SK-N-SH (cell line): ENCODE results near the gene ITPRID1. TPM values are rescaled to one million over a fixed set of nuclear protein-coding genes. Genes with fewer than 3 reads are reported as not detected.

Experiments used
- CTCF ChIA-PET: fragments of 300-600, 350-600 bp; formaldehyde crosslinking; extraction: SDS; loops from one replicate; lab custom pipeline; 2021; lab: Yijun Ruan, JAX
- POLR2A ChIA-PET: fragments of 350-600 bp; sonication (Branson Sonifier 250); formaldehyde crosslinking; extraction: SDS; loops from one replicate; lab custom pipeline; 2020; ENCODE audit warnings: antibody characterized with exemption, inconsistent platforms; lab: Yijun Ruan, JAX
- DNase-seq: peaks from one replicate; pipeline ENCODE4 v3.0.0; 2012
- H2AFZ ChIP-seq: fragments of 200-600 bp; sonication (generic); 2 replicates; pipeline ENCODE4 v1.8.1; 2016; ENCODE audit warnings: antibody characterized with exemption, mild to moderate bottlenecking, low read depth
- H3F3A ChIP-seq: fragments of 200-600 bp; sonication (generic); replicated peaks from 2 replicates; pipeline ENCODE3; 2016; ENCODE audit warnings: antibody characterized with exemption, mild to moderate bottlenecking; ENCODE audit not compliant: insufficient read depth
- H3K27ac ChIP-seq, 2 experiments: fragments of 200-500 bp in 1 of 2; fragments of 200-600 bp in 1 of 2; sonication (Bioruptor generic) in 1 of 2; sonication (generic), shearing (Covaris generic) in 1 of 2; 2 replicates each; pipeline versions ENCODE4 v1.5.1 to v1.6.1; 2014 to 2016; ENCODE audit warnings: low read depth in 2 of 2, inconsistent platforms in 1 of 2, low read length in 1 of 2, mild to moderate bottlenecking in 1 of 2, mixed read lengths in 1 of 2
- H3K27me3 ChIP-seq: fragments of 200-600 bp; sonication (generic), shearing (Covaris generic); 2 replicates; pipeline ENCODE4 v1.6.1; 2016; ENCODE audit warnings: mixed run types; ENCODE audit not compliant: insufficient read depth
- H3K36me3 ChIP-seq, 2 experiments: fragments of 200-500 bp in 1 of 2; fragments of 200-600 bp in 1 of 2; sonication (Bioruptor generic) in 1 of 2; sonication (generic) in 1 of 2; replicated peaks in 1 of 2; 2 replicates each; pipeline versions ENCODE3 to v1.5.1; 2014 to 2016; ENCODE audit warnings: low read length in 1 of 2, mild to moderate bottlenecking in 1 of 2; ENCODE audit not compliant: insufficient read depth in 2 of 2, control insufficient read depth in 1 of 2
- H3K4me1 ChIP-seq, 2 experiments: fragments of 200-500 bp in 1 of 2; fragments of 200-600 bp in 1 of 2; sonication (Bioruptor generic) in 1 of 2; sonication (generic), shearing (Covaris generic) in 1 of 2; 2 replicates each; pipeline versions ENCODE4 v1.5.1 to v1.6.1; 2014 to 2016; ENCODE audit warnings: low read depth in 1 of 2, low read length in 1 of 2, mixed run types in 1 of 2; ENCODE audit not compliant: insufficient read depth in 2 of 2, control insufficient read depth in 1 of 2
- H3K4me2 ChIP-seq: fragments of 200-600 bp; sonication (generic), shearing (Covaris generic); 2 replicates; pipeline ENCODE4 v1.6.1; 2017; ENCODE audit warnings: mixed run types
- H3K4me3 ChIP-seq, 2 experiments: fragments of 200-500 bp in 1 of 2; fragments of 200-600 bp in 1 of 2; sonication (Bioruptor generic) in 1 of 2; sonication (generic), shearing (Covaris generic) in 1 of 2; 2 replicates each; pipeline versions ENCODE4 v1.5.1 to v1.8.1; 2014 to 2016; ENCODE audit warnings: low read depth in 2 of 2, inconsistent platforms in 1 of 2, low read length in 1 of 2, mild to moderate bottlenecking in 1 of 2, mixed read lengths in 1 of 2, moderate library complexity in 1 of 2
- H3K79me2 ChIP-seq: fragments of 200-600 bp; sonication (generic); 2 replicates; pipeline ENCODE4 v1.8.1; 2017; ENCODE audit warnings: mild to moderate bottlenecking; ENCODE audit not compliant: insufficient read depth
- H3K9ac ChIP-seq: fragments of 200-600 bp; sonication (generic); 2 replicates; pipeline ENCODE4 v1.6.1; 2017; ENCODE audit warnings: mixed run types
- H3K9me2 ChIP-seq: fragments of 200-600 bp; sonication (generic); 2 replicates; pipeline ENCODE4 v1.6.1; 2017; ENCODE audit warnings: mixed run types
- H3K9me3 ChIP-seq: fragments of 200-600 bp; sonication (generic); 2 replicates; pipeline ENCODE4 v1.6.1; 2017; ENCODE audit warnings: mixed run types, mild to moderate bottlenecking, moderate library complexity
- H4K20me1 ChIP-seq: fragments of 200-600 bp; sonication (generic); 2 replicates; pipeline ENCODE4 v1.6.1; 2017; ENCODE audit warnings: mild to moderate bottlenecking, mixed run types; ENCODE audit not compliant: insufficient read depth
- CHD2 ChIP-seq: fragments of 150-350 bp; IDR thresholded peaks from 2 replicates; pipeline ENCODE4 v1.6.1; 2018; ENCODE audit warnings: low read length; ENCODE audit not compliant: partially characterized antibody
- CTCF ChIP-seq: fragments of 200-600 bp; sonication (generic); IDR thresholded peaks from 2 replicates; pipeline ENCODE4 v1.6.1; 2017; ENCODE audit warnings: antibody characterized with exemption, mild to moderate bottlenecking, moderate library complexity
- EP300 ChIP-seq, 2 experiments: IDR thresholded peaks; 2 replicates each; pipeline versions ENCODE4 v1.4.0 to v1.6.1; 2012; ENCODE audit warnings: borderline replicate concordance in 1 of 2, low read depth in 1 of 2, low read length in 1 of 2
- EZH2phosphoT487 ChIP-seq: fragments of 200-600 bp; sonication (generic); IDR thresholded peaks from 2 replicates; pipeline ENCODE4 v1.6.1; 2017; ENCODE audit warnings: low read depth, mixed run types, mild to moderate bottlenecking, antibody characterized with exemption, moderate library complexity, borderline replicate concordance
- FOSL2 ChIP-seq: IDR thresholded peaks from 2 replicates; pipeline ENCODE4 v1.4.0; 2012; ENCODE audit warnings: low read depth, mild to moderate bottlenecking, moderate library complexity, borderline replicate concordance
- FOXJ3 ChIP-seq: sonication (generic); formaldehyde crosslinking; IDR thresholded peaks from 2 replicates; pipeline ENCODE4 v1.5.1; 2020; ENCODE audit warnings: mild to moderate bottlenecking, missing genetic modification reagents
- GABPA ChIP-seq: IDR thresholded peaks from 2 replicates; pipeline ENCODE4 v1.4.0; 2012; ENCODE audit warnings: low read depth, mild to moderate bottlenecking
- MXI1 ChIP-seq: IDR thresholded peaks from 2 replicates; pipeline ENCODE4 v1.6.1; 2012; ENCODE audit warnings: mild to moderate bottlenecking, low read depth, low read length, improper control_type of control experiment
- RAD21 ChIP-seq: IDR thresholded peaks from 2 replicates; pipeline ENCODE4 v1.6.1; 2012; ENCODE audit warnings: mild to moderate bottlenecking, low read length
- RFX5 ChIP-seq: IDR thresholded peaks from 2 replicates; pipeline ENCODE4 v1.6.1; 2012; ENCODE audit warnings: mild to moderate bottlenecking, improper control_type of control experiment, low read length
- RXRA ChIP-seq: IDR thresholded peaks from 2 replicates; pipeline ENCODE4 v1.4.0; 2012; ENCODE audit warnings: low read depth, mild to moderate bottlenecking, borderline replicate concordance
- SIN3A ChIP-seq: IDR thresholded peaks from 2 replicates; pipeline ENCODE4 v1.6.1; 2012; ENCODE audit warnings: low read depth, mild to moderate bottlenecking, low read length, moderate library complexity, borderline replicate concordance
- SMC3 ChIP-seq: IDR thresholded peaks from 2 replicates; pipeline ENCODE4 v1.6.1; 2012; ENCODE audit warnings: low read depth, low read length, improper control_type of control experiment
- TAF1 ChIP-seq: IDR thresholded peaks from 2 replicates; pipeline ENCODE4 v1.6.1; 2012; ENCODE audit warnings: low read depth, mild to moderate bottlenecking, low read length, moderate library complexity, borderline replicate concordance
- TEAD4 ChIP-seq: IDR thresholded peaks from 2 replicates; pipeline ENCODE4 v1.4.0; 2012; ENCODE audit warnings: mild to moderate bottlenecking, borderline replicate concordance; ENCODE audit not compliant: insufficient read depth
- USF2 ChIP-seq: fragments of 150-350 bp; IDR thresholded peaks from 2 replicates; pipeline ENCODE4 v1.6.1; 2017; ENCODE audit warnings: antibody characterized with exemption, low read length, low read depth, borderline replicate concordance
- YY1 ChIP-seq: IDR thresholded peaks from 2 replicates; pipeline ENCODE4 v1.4.0; 2012; ENCODE audit warnings: low read depth, mild to moderate bottlenecking
- WGBS: methylation state at CpG from one replicate; pipeline ENCODE4 v1.1.6; 2017; ENCODE audit warnings: low lambda C conversion rate; 5-methylcytosine and 5-hydroxymethylcytosine counted together
- polyA plus RNA-seq, 3 experiments: library from polyadenylated mRNA; depleted of rRNA; stranded (reverse); fragments of >200 nt; gene quantifications; 2 replicates each; pipeline ENCODE4 v1.2.3, GENCODE V29; 2012
- TF ChIP-seq, protein P1 (sequence below): fragments of 150-350 bp; IDR thresholded peaks from 2 replicates; pipeline ENCODE4 v1.6.1; 2016; ENCODE audit warnings: mild to moderate bottlenecking, low read depth, low read length

ITPRID1 gene
- polyA plus RNA-seq, 1 of the 3 experiments (the other 2 are of a cell fraction) = not detected

DNA sequence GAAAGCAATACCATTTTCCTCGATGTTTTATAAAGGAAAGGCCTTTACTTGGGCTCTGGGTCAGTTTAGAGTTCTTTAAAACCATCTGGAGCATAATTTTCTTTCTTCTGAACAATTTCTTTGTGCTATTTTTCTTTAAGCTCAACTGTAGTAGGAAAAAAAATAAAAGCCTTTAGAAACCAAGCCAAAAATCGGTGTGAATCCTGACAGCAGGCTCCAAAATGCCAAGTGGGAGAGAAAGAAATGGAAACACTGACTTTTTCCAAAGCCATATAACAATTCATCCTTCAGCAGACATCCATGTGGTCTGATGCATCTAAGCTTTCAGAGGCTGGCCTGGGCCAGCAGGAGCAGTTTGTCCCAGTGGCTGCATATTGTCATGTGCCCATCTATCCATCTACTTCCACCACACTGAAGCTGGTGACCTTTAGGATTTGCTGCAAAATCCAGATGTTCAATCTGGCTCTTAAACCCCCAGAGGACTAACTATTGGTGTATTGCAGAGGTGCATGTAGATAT is 23.0 kb upstream of the ITPRID1 start:
- ChIA-PET CTCF (interaction anchor here (0.7 to 2.3 kb wide), 3 partner anchors 11 to 356 kb away, joined by 3 to 7 read pairs (median 3); no protein-coding TSS in a partner anchor), POLR2A (no interaction called here)
- H3K36me3 ChIP-seq = no peaks in the 10 kb centered on the region
- no peaks in the 10 kb centered on the region for H3K9me2 ChIP-seq
- no peak overlapping the region for H3K4me3 ChIP-seq
- H2AFZ ChIP-seq = no peak overlapping the region
- no peak overlapping the region for H3K4me2 ChIP-seq
- H3K9ac ChIP-seq = no peak overlapping the region
- H3K4me1 ChIP-seq = no peaks in the 10 kb centered on the region
- H3K27ac ChIP-seq = no peak overlapping the region
- no peaks in the 10 kb centered on the region for H3K79me2 ChIP-seq
- H3K9me3 ChIP-seq = no peaks in the 10 kb centered on the region
- 1% methylated on average over 2 of the region's 2 CpGs for WGBS
- peaks cover 23% of the 10 kb centered on the region; the same call in 1 of the 2 replicates for H3K27me3 ChIP-seq
- no peaks in the 10 kb centered on the region for H3F3A ChIP-seq
- no peak for TF ChIP-seq CHD2
- TF ChIP-seq, protein P1, sequence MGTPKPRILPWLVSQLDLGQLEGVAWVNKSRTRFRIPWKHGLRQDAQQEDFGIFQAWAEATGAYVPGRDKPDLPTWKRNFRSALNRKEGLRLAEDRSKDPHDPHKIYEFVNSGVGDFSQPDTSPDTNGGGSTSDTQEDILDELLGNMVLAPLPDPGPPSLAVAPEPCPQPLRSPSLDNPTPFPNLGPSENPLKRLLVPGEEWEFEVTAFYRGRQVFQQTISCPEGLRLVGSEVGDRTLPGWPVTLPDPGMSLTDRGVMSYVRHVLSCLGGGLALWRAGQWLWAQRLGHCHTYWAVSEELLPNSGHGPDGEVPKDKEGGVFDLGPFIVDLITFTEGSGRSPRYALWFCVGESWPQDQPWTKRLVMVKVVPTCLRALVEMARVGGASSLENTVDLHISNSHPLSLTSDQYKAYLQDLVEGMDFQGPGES = no peak
- TF ChIP-seq YY1 = no peak
- no peak for TF ChIP-seq RAD21
- TF ChIP-seq GABPA = no peak
- no peak for TF ChIP-seq SMC3
- TF ChIP-seq EP300 (IDR thresholded peaks at IDR 0.05; ENCODE audit: borderline replicate concordance in 1 of 2, low read depth in 1 of 2, low read length in 1 of 2) = no peak
- TF ChIP-seq RFX5 = no peak
- no peak for TF ChIP-seq FOXJ3 (CRISPR knock-in tag)
- TF ChIP-seq FOSL2 = no peak
- no peak for TF ChIP-seq CTCF
- TF ChIP-seq TEAD4 = no peak
- TF ChIP-seq, all 33 proteins: peak for 0
- no peak for DNase-seq
- no peaks in the 10 kb centered on the region for H4K20me1 ChIP-seq

DNA sequence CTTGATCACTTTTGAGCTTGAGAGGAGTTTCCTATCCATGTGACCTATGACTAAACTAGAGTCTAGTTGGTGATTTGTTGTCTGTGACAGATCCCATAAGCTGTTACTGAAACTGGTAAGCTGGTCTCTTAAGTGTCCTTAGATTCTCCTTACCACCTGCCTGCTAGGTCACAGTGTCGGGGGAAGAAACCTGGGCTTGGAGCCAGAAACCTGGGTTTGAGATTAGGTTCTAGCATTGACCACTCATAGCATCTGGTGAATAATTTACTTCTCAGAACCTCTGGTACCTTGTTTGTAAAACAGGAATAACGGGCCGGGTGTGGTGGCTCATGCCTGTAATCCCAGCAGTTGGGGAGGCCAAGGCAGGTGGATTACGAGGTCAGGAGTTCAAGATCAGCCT is 21.8 kb upstream of the ITPRID1 start:
- ChIA-PET POLR2A (no interaction called here), CTCF (interaction anchor here (0.9 to 2.3 kb wide), 3 partner anchors 49 to 357 kb away, joined by 3 to 7 read pairs (median 3); no protein-coding TSS in a partner anchor)
- no peak overlapping the region for H2AFZ ChIP-seq
- no peak overlapping the region for H3K4me2 ChIP-seq
- H3K4me3 ChIP-seq = no peak overlapping the region
- H3K79me2 ChIP-seq = no peaks in the 10 kb centered on the region
- peaks cover 23% of the 10 kb centered on the region; the same call in 1 of the 2 replicates for H3K27me3 ChIP-seq
- no peaks in the 10 kb centered on the region for H3F3A ChIP-seq
- no peaks in the 10 kb centered on the region for H4K20me1 ChIP-seq
- no peaks in the 10 kb centered on the region for H3K36me3 ChIP-seq
- 3% methylated on average over 4 of the region's 4 CpGs for WGBS
- no peak overlapping the region for H3K9ac ChIP-seq
- H3K9me3 ChIP-seq = no peaks in the 10 kb centered on the region
- no peak for TF ChIP-seq EZH2phosphoT487
- TF ChIP-seq CHD2 = no peak
- no peak for TF ChIP-seq SIN3A
- no peak for TF ChIP-seq RXRA
- TF ChIP-seq MXI1 = no peak
- no peak for TF ChIP-seq USF2
- TF ChIP-seq TAF1 = no peak
- H3K27ac ChIP-seq = no peak overlapping the region
- no peaks in the 10 kb centered on the region for H3K9me2 ChIP-seq
- no peak for DNase-seq
- H3K4me1 ChIP-seq = no peaks in the 10 kb centered on the region
